Calu3 (cell line): ENCODE measurements around the gene ARHGEF6. TPM values are rescaled to one million over a fixed set of nuclear protein-coding genes. Genes with fewer than 3 reads are reported as not detected.

ENCODE experiments used
- BruUV-seq: library from RNA; stranded (reverse); fragments of 400-500 nt; replicated peaks from 2 replicates; lab custom pipeline; 2021; lab: Mats Ljungman, UMichigan
- CTCF ChIA-PET: fragments of 300-600 bp; sonication (Branson Sonifier 250); formaldehyde crosslinking; loops from one replicate; lab custom pipeline; 2022; ENCODE audit warnings: antibody characterized with exemption; lab: Charles Lee
- DNase-seq: peaks from one replicate; pipeline ENCODE4 v3.0.0; 2022
- H3K27ac Mint-ChIP-seq: one replicate; pipeline ENCODE4 v1.8.0; 2022; ENCODE audit warnings: mixed read lengths; ENCODE audit not compliant: unreplicated experiment
- H3K27me3 Mint-ChIP-seq: one replicate; pipeline ENCODE4 v1.8.0; 2022; ENCODE audit warnings: mixed read lengths; ENCODE audit not compliant: unreplicated experiment
- H3K36me3 Mint-ChIP-seq: one replicate; pipeline ENCODE4 v1.8.0; 2022; ENCODE audit warnings: mild to moderate bottlenecking, moderate library complexity, mixed read lengths; ENCODE audit not compliant: insufficient read depth, unreplicated experiment
- H3K4me1 Mint-ChIP-seq: one replicate; pipeline ENCODE4 v1.8.0; 2022; ENCODE audit warnings: mild to moderate bottlenecking, low read depth, mixed read lengths; ENCODE audit not compliant: unreplicated experiment
- H3K4me3 Mint-ChIP-seq: one replicate; pipeline ENCODE4 v1.8.0; 2022; ENCODE audit warnings: mild to moderate bottlenecking, low read depth, moderate library complexity, mixed read lengths; ENCODE audit not compliant: unreplicated experiment
- H3K9me3 Mint-ChIP-seq: one replicate; pipeline ENCODE4 v1.8.0; 2022; ENCODE audit warnings: low read depth, mixed read lengths; ENCODE audit not compliant: unreplicated experiment
- intact Hi-C: fragments of 100-400 bp; cut with micrococcal nuclease; formaldehyde crosslinking; loops from one replicate; pipeline ENCODE4 v1.10.0; 2022; ENCODE audit not compliant: unreplicated experiment
- total RNA-seq: library from RNA; stranded (reverse); gene quantifications from 2 replicates; pipeline ENCODE4 v1.2.3, GENCODE V29; 2022
- TF ChIP-seq, protein P1 (sequence below): fragments of 200-600 bp; IDR thresholded peaks from one replicate; pipeline ENCODE4 v1.8.0; 2022; ENCODE audit warnings: antibody characterized with exemption; ENCODE audit not compliant: unreplicated experiment

ARHGEF6 gene
- total RNA-seq, 1 experiment from 2014 or later = 0.07 TPM

DNA sequence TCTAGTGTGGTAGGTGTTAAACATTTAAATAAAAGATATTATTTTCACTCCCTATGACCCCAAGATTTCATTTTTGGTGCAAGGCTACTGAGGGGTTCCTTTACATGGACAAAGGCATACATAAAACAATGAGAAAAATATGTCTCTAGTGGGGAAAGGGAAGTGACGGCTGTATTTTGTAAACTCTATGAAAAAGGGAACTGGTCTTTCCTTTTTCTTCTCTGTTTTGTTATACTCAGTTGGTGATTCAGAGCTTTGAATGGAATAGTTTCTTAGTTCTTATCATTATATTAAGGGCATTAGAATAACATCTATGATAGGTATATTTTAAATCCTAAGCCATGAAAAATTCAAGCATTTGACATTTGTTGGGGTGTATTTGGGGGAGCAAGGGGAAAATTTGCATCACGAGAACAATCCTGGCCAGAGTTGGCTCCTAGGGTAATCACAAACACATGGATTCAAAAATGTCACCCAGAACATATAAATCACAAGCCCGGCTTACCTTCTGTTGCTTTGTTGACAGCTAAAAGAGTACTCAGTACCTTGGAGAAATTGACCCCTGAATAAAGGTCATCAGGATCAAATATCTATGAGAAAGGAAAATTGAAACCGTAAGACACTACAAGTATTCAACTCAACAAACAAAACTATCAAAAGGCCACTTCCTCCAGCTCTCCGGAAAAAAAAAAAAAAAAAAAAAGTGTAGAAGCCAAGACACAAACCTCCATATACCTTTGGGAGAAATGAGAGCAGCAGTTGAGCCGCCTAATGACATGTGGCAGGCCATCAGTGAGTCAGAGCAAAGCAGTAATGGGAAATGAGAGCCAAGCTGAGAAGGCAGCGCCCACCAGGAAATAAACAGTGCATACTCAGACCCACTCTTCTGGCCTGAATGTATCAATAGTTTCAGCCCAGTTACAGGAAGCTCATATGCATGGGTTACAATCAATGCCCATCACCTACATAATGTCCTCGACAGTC is 33.4 kb downstream of the ARHGEF6 start:
- BruUV-seq = no TSS peak
- Mint-ChIP-seq H3K4me3 (no peak overlapping the region), H3K27me3 (peaks cover 25% of the 10 kb centered on the region), H3K9me3 (no peaks in the 10 kb centered on the region), H3K27ac (no peak overlapping the region), H3K4me1 (no peaks in the 10 kb centered on the region), H3K36me3 (no peaks in the 10 kb centered on the region)
- no peak for DNase-seq
- intact Hi-C loops = no loop called here
- CTCF ChIA-PET = interaction anchor here (0.7 kb wide), 2 partner anchors 32 to 40 kb away, joined by 6 to 8 read pairs; no protein-coding TSS in a partner anchor
- TF ChIP-seq, protein P1, sequence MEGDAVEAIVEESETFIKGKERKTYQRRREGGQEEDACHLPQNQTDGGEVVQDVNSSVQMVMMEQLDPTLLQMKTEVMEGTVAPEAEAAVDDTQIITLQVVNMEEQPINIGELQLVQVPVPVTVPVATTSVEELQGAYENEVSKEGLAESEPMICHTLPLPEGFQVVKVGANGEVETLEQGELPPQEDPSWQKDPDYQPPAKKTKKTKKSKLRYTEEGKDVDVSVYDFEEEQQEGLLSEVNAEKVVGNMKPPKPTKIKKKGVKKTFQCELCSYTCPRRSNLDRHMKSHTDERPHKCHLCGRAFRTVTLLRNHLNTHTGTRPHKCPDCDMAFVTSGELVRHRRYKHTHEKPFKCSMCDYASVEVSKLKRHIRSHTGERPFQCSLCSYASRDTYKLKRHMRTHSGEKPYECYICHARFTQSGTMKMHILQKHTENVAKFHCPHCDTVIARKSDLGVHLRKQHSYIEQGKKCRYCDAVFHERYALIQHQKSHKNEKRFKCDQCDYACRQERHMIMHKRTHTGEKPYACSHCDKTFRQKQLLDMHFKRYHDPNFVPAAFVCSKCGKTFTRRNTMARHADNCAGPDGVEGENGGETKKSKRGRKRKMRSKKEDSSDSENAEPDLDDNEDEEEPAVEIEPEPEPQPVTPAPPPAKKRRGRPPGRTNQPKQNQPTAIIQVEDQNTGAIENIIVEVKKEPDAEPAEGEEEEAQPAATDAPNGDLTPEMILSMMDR = no peak

DNA sequence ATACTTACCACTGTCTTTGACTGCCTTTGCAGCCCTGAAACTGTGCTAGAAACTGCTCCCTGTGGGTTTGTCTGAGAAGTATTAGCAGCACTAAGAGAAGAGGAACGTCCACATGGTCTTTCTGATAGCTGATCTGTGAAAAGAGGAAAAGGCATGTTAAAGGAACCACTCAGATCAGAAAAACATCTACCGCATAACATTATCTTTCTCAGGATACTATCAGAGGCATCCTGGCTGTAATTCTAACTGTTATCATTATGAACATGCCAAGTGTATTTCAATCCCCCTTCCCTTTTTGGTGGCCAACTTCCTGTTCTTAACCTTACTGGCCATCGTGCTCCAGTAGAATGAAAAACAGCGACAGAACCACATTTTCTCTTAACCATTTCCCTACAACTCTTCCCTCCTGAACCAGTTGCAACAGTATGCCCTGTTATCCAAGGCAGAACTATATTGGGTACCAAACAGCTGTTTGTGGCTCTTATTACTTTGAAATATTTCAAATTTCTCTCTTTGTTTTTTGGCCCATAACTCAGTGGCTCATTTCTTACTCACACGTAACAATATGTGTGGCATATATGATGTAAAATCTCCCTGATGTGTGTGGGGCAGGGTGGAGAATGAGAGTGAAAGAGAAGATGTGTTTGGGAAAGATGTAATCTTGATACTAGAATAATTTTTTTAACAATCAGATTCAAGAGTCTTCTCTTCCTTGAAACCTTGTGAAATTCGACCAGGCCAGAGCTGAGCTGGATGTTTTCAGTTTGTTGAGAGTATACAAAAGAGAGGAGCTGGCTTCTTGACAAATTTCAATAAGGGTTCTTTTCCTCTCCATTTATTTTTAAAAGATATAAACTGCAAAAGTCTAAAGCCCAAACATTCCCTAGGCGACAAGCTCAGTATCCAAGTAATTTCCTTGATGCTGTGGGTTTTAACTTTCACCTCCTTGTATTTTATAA is 35.2 kb downstream of the ARHGEF6 start:
- no peak for DNase-seq
- no TSS peak for BruUV-seq
- Mint-ChIP-seq H3K27me3 (peaks cover 25% of the 10 kb centered on the region), H3K9me3 (no peaks in the 10 kb centered on the region), H3K4me3 (no peak overlapping the region), H3K36me3 (no peaks in the 10 kb centered on the region), H3K27ac (no peak overlapping the region), H3K4me1 (no peaks in the 10 kb centered on the region)
- CTCF ChIA-PET = no interaction called here
- TF ChIP-seq, protein P1 = no peak
- intact Hi-C loops = no loop called here

DNA sequence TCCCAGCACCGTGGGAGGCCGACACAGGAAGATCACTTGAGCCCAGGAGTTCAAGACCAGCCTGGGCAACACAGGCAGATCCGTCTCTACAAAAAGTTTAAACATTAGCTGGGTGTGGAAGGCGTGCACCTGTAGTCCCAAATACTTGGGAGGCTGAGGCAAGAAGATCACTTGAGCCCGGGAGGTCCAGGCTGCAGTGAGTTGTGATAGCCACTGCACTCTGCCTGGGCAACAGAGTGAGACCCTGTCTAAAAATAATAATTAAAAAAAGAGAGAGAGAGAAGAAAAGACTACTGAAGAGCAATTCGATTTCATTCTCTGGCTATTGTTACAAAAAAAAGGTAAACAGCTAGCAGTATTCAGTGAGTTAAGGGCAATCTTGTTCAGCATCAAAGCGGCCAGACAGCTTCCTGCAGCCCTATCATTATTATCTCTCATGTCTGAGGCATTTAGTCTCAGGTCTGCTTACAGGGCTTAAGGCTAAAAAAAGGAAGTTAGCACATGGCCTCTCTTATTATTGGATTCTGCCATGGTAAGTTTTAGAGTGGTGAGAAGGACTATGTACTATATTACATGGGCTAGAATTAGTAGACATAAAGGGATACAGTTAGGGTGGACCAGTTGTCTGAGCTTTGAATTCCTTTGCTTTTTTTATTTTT is 37.9 kb downstream of the ARHGEF6 start:
- Mint-ChIP-seq H3K4me1 (no peaks in the 10 kb centered on the region), H3K27me3 (peaks cover 41% of the 10 kb centered on the region), H3K36me3 (no peaks in the 10 kb centered on the region), H3K27ac (no peak overlapping the region), H3K4me3 (no peak overlapping the region), H3K9me3 (no peaks in the 10 kb centered on the region)
- no TSS peak for BruUV-seq
- DNase-seq = no peak
- intact Hi-C loops = no loop called here
- CTCF ChIA-PET = no interaction called here
- TF ChIP-seq, protein P1 = no peak
